ENCODE data around the gene FEZF2.

Gene FEZF2

DNA sequence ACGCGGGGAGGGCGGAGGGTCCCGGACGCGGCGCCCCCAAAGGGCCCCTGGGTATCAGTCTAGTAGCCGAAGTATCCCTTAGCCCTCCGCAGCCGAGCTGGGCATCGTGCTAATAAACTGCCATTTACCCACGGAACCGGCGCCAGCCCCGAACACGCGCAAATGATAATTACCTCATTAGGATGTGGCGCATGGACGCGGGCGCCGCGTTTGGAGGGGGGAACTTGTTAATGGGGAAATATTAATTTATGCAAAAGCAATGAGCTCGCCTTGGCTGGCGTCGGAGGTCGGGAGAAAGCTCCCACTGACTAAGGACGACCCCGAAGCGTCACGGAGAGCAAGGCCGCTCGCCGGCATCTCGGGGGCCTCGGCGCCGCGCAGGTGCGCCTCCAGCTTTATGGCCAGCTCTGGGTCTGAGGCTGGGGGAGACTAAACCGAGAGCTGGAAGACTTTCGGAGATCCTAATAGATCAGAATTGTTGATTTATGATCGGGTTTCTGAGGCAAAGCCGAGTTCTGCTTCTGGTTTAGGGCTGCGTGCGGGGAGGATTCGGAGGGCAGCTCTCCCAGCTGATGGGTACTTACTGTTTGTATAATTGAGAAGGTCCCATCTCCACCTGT is 474 bp upstream of the FEZF2 start:
- DNase-seq (ENCODE audit: insufficient read length, low spot score) = no peak
- no peak for FAIRE-seq
- TF ChIP-seq, protein P1, sequence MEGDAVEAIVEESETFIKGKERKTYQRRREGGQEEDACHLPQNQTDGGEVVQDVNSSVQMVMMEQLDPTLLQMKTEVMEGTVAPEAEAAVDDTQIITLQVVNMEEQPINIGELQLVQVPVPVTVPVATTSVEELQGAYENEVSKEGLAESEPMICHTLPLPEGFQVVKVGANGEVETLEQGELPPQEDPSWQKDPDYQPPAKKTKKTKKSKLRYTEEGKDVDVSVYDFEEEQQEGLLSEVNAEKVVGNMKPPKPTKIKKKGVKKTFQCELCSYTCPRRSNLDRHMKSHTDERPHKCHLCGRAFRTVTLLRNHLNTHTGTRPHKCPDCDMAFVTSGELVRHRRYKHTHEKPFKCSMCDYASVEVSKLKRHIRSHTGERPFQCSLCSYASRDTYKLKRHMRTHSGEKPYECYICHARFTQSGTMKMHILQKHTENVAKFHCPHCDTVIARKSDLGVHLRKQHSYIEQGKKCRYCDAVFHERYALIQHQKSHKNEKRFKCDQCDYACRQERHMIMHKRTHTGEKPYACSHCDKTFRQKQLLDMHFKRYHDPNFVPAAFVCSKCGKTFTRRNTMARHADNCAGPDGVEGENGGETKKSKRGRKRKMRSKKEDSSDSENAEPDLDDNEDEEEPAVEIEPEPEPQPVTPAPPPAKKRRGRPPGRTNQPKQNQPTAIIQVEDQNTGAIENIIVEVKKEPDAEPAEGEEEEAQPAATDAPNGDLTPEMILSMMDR (IDR thresholded peaks at IDR 0.05; ENCODE audit: insufficient read depth, missing control alignments) = no peak

GRCh38 chr3:62372621-62373041 is 719 bp downstream of the FEZF2 start:
- FAIRE-seq (no peak), DNase-seq (ENCODE audit: insufficient read length, low spot score) (no peak)
- TF ChIP-seq, protein P1 (IDR thresholded peaks at IDR 0.05; ENCODE audit: insufficient read depth, missing control alignments) = no peak

GRCh38 chr3:62371720-62372591 is 1.4 kb downstream of the FEZF2 start:
- FAIRE-seq (no peak), DNase-seq (ENCODE audit: insufficient read length, low spot score) (no peak)
- TF ChIP-seq, protein P1 (IDR thresholded peaks at IDR 0.05; ENCODE audit: insufficient read depth, missing control alignments) = no peak

- TF ChIP-seq, protein P1 (IDR thresholded peaks at IDR 0.05; ENCODE audit: insufficient read depth, missing control alignments) = no peak
- FAIRE-seq = no peak
- DNase-seq (ENCODE audit: insufficient read length, low spot score) = no peak
Observed at GRCh38 chr3:62370858-62371719, 2.3 kb downstream of the FEZF2 start.

GRCh38 chr3:62370112-62370857 is 3.1 kb downstream of the FEZF2 start:
- FAIRE-seq = no peak
- TF ChIP-seq, protein P1 (IDR thresholded peaks at IDR 0.05; ENCODE audit: insufficient read depth, missing control alignments) = no peak
- no peak for DNase-seq (ENCODE audit: insufficient read length, low spot score)

GRCh38 chr3:62369476-62369743 is 3.9 kb downstream of the FEZF2 start:
- TF ChIP-seq, protein P1 (IDR thresholded peaks at IDR 0.05; ENCODE audit: insufficient read depth, missing control alignments) = no peak
- DNase-seq (ENCODE audit: insufficient read length, low spot score) (no peak), FAIRE-seq (no peak)
